SKM-1 (cell line): ENCODE measurements around the gene TMEM179.

Experiments used
- DNase-seq: peaks from one replicate; lab custom pipeline; 2025; ENCODE audit not compliant: unreplicated experiment; lab: John Stamatoyannopoulos, UW

TMEM179 gene

DNA sequence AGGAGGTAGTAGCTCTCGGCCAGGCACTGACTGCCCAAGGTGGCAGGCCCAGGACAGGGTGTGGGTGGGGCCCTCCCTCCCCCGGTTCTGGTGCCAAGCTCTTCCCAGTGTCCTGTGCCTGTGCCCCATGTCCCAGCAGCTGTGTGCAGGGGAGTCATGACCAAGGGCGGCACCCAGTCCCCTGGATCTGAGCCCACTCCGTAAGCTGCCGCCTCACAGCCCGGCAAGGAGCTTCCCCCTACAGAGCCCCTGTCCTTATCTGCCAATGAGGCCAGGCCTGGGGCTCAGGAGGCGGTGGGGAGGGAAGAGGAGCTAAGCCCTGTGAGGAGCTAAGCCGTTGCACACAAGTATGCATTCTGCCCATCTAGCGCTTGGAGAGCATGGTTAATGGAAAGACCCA is 30.6 kb downstream of the TMEM179 start:
- DNase-seq = no peak

DNA sequence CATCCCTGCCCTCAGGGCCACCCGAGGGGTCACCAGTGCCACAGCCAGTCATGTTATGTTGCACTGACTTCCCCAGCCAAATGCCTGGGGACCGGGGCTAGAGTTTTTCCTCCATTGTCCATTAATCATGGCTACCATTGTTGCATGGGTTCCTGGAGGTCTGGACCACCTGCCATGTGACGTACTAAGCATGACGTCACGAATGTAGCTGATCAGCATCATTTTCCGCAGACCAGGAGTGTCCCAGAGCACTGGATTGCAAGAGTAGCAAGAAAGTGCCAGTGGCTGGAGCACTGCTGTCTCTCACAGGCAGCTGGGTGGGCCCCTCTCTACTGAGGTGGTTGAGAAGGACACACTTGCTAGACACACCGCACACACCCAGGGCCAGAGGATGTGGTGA is 31.9 kb downstream of the TMEM179 start:
- no peak for DNase-seq

DNA sequence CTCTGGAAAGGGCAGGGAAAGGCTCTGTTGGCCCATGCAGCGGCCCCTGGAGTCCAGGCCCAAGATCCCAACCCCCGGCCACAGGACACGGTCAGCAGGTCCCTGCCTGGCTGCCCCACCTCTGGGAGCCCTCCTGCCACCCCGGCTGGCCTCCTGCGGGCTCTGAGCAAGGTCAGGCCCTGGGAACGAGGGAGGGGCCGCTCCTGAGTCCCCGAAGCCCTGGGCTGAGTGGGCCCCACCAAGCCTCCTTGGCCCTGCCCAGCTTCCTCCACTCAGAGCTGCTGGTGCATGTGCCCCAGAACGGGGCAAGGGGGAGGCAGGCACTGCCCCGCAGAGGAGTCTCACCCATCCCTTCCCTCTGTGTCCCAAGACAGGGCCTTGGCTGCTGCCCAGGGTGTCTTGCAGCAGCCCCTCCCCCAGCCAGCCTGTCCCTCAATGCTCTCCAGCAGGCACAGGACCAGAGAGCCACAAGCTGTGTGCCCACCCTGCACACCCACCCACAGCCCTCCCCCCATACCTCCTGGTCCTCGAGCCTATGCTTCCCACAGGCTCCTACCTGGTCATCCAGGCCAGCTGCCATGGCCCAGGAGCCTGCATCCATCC is 32.4 kb downstream of the TMEM179 start:
- DNase-seq = no peak

DNA sequence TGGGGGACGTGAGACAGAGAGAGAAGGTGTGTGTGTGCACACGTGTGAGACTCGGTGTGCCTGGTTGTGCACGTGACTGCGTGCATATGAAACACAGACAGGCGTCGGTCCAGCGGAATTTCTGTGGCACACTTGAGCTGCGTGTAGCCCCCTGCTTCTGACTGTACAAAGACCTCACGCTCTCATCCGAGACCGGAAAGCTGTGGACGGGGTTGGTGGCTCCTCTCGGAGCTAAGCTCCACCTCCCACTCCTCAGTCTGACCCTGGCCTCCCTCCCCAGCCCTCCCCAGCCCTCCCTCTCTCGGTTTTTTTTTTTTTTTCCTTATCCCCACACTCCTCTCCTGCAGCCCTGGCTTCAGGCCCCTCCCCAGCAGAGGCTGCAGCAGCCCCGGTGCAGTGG is 33.3 kb downstream of the TMEM179 start:
- DNase-seq = no peak

DNA sequence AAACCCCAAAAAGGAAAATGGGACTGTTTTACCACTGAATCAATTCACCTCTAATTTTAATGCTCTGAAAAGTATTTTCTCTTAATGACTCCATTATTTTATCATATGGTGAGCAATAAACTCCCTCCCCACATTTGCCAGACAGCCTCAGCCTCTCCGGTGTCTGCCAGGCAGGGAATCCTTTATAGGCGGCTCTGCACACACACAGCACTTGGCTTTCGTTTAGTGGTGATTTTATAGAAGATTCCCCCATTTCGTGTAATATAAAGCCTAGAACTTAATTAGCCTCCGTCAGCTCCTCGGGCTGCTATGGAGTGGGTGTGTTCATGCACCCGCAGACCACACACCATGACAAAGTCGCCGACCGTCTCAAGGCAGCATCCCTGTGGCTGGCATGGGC is 35.1 kb downstream of the TMEM179 start:
- no peak for DNase-seq

DNA sequence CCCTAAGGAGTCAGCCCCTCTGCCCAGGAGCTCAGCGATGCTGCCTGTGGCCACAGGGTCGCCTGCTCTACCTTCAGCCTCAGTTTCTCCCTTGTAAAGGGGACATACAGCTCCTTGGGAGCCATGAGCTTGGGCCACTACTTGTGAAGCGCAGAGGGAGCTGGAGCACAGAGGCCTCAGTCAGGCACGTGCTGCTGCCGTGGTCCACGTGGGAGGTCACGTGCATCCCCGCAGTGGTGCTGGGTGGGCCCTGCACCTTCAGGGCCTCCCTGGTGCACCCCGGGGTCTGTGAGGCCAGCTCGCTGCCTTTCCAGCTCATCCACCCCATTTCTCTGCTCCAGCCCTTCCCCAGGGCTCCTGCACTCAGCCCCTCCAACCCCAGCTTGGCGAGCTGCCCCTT is 36.0 kb downstream of the TMEM179 start:
- no peak for DNase-seq

DNA sequence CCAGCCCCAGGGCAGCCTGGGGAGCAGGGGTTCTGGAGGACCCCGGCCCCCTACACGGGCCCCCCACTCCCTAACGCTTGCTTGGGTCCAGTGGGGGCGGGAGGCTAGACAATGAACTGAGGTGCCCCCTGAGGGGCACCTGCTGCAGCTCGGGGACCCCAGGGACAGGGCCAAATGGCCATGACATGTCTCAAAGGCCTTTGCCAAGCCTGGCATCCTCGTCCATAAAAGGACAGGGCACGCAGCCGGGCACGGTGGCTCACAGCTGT is 36.7 kb downstream of the TMEM179 start:
- DNase-seq = no peak

DNA sequence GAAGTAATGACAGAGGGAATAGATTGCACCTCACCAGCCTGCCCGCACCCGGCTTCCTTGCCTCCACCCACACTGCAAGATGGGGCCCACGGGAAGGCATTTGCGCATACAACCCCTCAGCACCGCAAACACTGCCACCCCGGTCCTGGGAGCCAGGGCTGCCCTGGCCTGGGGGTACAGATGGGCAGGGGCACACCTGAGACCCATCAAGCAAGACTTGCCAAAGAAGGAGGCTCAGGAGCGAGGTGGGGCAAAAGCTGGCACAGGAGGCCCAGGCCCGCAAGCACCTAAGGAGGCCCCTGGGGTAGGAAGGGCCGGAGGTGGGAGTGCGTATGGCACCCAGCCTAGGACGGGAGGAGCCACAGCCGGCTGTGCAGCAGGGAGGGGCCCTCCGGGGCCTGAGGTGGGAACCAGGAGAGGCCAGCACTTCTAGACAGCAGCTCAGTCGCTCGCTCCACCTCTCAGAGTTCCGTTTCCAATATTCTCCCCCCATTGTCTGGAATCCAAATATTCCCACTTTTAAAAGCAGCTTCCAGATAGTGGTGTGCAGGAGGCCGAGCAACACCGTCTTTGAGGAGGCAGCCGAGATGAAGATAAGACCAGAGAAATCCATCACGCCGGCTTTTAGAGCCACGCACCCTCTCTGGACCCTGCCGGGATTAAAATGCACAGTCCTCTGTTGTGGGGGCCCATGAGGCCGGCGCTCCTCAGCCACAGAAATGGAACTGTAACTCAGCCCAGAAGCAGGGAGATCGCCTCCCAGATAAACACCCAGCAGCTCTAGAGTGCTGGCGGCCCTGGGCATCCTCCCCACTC is 37.2 kb downstream of the TMEM179 start:
- no peak for DNase-seq

DNA sequence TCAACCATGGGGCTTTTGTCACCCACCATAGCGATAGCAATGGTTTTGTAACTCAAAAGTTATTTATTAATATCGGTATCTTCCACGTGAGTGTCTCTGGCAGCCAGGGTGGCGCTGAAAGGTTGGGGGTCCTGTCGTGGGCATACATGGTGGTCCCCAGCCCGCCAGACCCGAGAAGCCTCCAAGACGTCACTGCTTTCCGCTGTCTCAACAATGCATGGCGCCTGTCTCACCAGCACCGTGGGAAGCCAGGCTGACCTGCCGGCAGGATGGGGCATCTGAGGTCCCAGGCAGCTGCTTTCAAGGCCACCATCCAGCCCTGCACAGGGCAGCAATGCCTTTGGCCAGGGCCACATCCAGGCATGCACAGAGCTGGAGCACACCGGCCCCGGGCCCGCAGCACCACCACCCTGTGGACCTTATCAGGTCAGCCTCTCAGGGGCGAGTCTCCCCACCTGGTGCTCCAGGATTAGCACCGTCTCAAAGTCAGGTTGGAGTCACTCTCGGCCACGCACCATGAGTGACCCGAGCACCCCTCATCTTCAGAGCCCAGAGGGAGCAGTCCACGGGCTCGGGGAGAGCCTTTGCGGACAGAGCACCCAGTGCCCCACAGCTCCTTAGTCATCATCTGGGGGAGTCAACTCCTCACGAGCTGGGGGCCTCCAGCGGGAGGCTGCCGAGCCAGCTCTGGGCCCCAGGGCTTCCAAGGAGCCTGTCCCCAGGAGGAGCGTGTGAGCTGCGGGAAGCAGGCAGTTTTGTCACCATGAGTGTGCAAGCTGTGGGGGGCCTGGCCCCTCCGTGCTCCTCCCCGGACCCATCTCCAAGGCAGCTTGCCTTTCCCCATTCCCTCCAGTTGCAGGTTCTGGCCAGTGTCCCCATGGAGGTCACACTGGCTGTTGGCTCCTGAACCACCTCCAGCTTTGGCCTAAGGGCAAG is 39.6 kb downstream of the TMEM179 start:
- no peak for DNase-seq

DNA sequence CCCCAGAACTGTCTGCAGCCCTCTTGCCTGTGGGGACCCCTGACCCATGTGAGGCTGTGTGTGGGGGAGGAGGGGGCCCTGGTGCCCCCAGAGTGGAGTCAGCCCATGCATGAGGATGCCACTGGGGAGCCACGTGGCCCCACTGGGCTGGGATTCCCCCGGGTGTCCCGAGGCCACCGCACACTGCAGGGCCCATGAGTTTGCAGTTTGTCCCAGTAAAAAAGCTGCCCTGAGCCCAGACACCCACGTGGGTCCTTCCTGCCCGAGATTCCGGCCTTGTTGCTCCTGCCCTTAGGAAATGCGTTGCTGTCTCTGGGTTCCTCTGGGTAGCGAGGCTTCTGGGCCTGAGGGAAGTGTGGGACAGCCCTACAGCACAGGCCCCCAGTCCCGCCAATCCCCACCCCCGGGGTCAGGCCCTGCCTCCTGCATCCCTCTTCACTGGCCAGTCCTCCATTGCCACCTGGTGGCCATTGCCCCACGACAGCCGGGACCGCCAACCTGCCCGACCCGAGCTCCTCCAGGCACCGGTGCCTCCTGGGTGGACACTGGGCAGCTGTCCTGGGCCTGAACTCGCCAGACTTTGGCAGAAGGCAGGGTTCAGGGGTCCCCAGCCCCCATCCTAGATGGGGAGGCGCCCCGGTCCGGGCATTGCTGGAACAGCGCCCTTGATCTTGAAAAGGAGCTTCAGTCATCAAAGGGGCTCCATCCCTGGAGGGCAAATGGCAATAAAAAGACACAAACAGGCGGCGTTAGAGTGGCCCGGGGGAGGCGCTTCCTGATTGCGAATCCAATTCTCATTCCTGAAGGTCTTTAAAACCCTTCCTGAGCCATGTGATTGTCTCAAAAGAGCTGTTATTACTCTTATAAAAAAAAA is 40.6 kb downstream of the TMEM179 start:
- DNase-seq = no peak

DNA sequence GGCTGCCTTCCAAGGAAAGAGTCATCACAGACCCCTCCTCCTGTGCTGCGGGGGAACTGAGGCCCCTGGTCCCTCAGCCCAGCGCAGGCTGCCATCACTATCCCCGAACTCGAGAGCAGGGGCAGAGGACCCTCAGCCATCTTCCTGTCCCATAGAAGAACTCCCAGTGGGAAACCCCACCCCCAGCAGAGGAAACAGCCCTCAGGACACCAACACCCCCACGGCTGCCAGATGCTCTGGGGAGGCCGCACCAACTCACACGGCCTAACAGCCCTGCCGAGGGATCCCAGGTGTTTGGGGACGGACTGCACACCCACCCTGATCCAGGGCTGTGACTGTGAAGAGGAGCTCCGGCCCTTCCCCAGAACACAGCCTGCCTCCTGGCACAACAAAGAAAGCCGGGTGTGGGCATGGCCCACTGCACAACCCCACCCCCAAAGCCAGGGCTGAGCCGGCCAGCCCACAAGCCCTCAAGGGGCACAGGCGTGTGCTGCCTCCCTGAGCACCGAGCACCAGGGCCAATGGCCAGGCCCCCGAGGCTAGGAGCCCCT is 41.3 kb downstream of the TMEM179 start:
- DNase-seq = no peak

DNA sequence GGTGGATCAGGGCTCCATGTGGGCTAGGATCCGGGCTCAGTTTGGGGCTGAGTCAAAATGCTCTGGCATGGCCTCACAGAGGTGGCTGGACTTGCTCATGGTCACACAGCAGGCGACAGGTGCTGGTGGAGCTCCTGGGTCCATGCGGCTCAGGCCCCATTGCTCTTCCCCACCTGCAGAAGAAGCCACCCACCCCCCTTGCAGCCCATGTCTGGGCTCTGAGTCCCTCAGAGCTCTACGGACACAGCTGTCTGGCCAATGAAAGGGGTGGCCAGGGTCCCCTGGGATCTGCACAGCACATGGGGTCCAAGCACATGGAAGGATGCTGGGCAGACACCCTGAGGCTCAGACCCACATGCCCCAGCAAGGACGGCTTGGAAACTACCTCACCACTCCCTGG is 42.0 kb downstream of the TMEM179 start:
- DNase-seq = no peak

DNA sequence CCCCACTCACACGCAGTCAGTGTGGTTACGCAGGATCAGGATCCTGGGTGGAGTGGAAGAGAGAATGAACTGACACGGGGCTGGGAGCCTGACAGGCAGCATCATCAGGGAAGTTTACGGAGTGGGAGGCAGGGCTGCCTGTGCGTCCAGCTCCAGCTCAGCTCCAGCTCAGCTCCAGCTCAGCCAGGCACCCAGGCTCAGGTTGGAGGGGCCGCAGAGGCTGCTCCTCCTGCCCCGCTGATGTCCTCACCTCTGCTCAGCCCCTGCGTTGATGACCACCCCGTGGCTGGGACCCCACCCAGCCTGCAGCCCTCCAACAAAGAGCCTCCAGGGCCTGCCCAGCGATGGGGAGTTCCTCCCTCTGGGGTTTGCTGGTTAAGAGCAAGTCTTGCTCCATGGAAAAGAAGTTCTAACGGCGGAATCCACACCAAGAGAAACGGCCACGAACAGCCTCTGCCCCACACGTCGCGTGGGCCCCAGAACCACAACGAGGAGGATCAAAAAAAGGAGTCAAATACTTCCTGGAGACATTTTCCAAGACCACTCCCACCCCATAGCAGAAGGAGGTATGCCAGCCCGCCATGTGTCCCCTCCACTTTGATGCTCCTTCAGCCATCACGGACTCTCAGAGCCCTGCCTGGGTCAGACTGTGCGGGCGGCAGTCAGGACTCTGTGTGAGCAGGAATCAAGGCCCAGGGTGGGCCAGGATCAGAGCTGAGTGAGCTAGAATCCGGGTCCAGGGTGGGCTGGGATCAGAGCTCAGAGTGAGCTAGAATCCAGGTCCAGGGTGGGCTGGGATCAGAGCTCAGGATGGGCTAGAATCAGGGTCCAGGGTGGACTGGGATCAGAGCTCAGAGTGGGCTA is 42.7 kb downstream of the TMEM179 start:
- no peak for DNase-seq

DNA sequence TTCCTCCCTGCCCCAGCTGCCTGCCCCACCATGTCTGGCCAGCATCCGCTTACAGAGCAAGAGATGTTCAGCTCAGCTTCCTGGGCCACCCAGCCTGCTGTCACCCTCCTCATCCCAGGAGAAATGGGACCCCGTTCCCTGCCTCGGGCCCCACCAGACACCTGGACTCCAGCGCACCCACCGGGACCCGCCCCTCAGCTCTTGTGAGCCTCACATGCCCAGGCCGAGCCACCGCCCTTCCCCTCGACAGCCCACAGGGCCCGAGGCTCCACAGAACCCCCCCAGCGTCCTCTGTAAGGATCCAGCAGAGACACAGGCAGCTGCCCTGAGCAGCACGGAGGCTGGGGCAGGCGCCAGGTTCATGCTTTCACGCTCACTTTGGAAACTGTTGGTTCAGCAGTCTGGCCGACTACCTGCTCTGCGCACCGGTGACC is 43.4 kb downstream of the TMEM179 start:
- no peak for DNase-seq

DNA sequence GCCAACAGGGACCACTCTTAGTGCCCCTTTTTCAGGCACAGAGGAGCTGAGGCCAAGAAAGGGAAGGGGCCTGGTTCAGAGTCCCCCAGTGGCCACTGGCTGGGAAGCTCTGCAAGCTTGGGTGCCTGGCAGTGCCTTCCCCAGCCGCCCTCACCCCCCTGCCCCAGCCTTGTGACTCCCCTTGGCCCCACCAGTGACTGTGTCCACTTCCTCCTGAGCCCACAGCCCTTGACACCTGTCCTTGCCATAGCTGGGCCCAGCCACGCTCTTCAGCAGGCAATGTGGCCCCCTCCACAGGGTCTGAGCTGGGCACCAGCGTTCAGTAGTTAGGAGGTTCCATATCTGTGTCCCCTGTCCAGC is 44.0 kb downstream of the TMEM179 start:
- no peak for DNase-seq

DNA sequence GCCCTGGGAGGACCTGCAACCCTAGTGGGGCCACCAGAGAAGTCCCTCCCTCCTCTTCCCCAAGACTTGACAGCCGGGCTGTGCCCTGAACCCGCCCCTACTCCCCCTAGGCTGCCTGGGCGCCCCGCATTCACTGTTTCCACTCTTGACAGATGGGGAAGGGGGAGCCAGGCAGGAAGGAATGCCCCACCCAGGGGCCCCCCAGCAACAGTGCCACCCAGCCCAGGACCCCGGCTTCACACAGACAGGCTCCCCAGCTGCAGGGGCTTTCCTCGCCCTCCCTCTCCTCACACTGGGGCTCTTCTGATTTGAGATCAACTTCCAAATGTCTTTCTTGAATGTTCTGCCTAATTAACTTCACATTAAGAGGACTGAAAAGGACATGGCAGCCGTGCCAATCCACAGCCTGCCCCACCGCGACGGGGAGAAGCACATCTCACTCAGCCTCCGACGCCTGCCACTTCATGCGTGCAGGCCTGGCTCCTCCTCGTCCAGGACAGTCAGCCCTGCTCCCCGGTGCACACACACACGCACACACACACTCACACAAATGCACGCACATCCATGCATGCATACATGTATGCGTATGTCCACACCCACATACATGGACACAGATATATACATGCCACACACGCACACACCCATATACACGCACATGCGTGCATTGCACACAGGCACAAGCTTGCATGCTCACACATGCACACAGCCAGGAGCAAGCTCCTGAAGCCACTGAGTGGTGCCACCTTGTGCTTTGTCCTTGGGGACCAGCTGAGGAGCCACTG is 44.6 kb downstream of the TMEM179 start:
- DNase-seq = no peak

DNA sequence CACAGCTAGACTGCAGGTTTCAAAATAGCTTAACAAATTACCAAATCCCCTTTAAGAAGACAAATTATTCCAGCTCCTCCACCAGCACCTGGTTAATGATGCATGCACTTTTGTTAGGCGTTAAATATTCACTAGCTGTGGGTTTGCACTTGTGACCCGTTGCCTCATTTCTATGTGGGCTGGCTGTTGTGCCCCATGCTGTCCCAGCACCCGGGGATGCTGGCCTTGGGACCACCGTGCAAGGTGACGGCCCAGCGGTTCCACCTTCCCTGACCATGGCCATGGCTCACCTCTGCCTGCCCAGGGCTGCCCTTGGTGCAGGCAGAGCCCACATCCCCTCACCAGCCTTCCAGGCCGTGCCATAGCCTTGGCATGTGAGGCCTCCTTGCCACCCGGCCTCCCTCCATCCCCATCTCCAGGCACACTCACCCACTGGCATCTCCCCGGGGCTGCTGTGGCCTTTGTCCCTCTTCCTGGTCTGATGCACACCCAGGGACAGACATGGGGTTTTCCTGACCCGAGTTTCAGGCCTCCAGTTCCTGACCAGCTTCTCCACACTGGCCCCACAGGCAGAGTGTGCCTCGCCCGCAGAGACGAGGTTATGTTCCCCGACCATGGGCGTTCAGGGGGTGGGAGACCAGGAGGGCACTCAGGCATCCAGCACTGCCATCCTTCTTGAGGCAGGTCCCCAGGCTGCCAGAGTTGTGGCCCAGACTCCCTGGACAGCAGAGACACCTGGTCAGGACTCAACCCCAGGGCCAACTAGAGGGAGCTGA is 45.4 kb downstream of the TMEM179 start:
- no peak for DNase-seq
